ENCODE results near the gene ARGLU1.

The ARGLU1 gene

GRCh38 chr13:106522898-106523525 is 44.9 kb downstream of the ARGLU1 start:
- DNase-seq = no peak

DNA sequence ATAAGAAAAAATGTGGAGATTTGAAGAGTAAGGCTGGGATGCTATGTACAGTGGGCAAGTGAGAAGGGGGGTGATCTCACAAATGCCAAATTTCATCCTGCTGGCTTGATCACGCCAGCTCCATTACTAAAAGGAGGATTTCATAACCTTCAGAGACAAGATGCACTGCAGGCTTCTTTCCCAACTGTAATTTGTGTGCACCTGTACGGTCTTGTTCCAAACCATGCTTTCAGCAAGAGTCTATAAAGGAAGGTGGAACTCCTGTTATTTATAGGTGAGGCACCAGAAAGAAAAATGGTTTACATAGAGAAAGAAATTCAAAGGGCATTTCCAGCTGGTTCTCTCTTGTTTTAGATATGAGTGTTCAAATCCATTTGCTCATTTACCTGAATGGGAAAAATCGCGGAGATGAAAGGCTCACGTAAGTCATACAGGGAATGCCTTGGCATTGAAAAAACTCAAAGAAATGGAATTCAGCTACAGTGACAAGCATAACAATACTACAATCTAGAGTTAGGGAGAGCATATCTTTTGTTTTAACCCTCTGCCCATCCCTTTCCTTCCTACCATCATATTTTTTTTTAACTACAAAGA is 45.7 kb downstream of the ARGLU1 start:
- no peak for DNase-seq

DNA sequence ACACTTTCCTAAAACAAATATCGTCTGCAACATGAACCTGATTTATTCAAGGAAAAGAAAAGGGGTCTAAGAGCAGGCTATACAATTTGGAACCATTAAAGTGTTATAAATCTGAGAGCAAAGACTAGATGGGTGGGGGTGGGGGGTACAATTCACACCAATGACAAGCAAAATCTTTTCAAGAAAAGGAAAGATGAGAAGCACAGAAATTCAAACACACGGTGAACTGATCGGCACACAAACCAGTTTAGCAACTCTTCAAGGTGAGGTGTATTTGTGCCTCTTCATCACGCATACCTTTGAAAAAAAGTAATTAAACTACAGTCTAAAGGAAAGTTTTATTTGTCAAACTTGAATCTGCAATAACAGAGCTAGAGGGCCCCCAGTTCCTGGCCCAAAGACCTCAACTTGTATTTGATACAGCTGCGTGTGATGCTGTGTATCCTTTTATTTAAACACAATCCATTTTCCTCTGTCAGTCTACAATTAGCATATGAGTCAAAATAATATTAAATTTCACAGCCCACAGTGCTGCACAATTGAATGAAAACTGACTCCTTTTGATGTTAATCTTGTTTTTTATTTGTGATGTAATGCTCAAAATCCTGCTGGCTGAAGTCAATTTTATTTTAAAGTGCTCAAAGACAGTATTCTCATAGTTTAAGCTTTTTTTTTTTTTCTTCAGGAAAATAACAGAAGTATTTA is 46.7 kb downstream of the ARGLU1 start:
- no peak for DNase-seq

DNA sequence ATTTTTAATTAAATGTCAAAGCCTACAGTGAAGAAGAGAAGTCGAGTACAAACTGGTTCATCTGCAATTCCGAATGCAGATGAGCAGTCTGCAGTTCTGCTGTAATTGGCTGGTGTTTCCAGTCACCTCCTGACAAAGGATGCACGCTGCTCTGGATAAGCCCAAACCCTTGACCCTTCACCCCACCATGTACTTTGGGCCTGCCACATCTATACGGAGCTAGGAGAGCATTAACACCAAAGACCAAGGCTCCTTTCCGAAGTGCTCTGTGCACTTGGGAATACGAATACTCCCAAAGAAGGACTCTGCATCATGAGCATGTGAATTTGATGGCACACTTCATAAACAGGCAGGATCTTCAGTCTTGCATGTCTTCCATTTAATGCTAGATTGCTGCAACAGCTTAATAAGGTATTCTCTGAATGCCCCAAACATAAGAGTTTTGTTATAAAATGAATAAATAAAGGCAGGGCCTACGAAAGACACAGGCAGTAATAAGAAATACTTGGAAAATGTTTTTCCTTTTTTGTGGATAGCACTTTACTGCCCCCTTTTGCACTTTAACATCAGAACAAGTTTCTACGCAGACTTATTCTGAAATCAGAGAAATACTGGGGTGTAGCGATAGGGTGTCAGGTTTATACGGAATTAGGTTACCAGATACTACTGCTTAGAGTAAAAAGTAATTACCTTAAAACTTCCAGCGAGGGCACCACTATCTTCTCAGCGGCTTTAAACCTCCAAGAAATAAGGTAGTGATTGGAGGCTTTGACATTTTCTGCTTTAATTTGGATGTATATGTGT is 47.5 kb downstream of the ARGLU1 start:
- no peak for DNase-seq

DNA sequence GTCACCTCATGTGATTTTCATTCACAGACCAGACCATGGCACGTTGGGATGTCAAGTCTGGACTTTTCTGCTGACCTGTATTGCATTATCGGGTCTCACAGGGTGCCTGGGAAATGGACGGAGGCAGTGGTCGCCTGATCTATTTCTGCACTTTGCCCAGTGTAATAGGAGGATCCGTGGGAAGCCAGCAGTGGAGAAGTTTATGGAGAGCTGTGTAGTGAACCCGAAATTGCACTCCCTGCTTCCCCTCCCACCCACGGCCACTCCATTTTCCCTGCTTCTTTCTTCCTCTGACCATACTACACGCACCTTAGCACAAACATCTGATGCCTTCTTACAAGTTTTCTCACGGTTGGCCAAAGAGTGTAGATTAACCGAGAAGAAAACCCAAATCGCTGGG is 49.4 kb downstream of the ARGLU1 start:
- no peak for DNase-seq

- peak; percentile 4 for DNase-seq
Measured at GRCh38 chr13:106517109-106517847, 50.7 kb downstream of the ARGLU1 start.

GRCh38 chr13:106515635-106516254 is 52.2 kb downstream of the ARGLU1 start:
- no peak for DNase-seq

DNA sequence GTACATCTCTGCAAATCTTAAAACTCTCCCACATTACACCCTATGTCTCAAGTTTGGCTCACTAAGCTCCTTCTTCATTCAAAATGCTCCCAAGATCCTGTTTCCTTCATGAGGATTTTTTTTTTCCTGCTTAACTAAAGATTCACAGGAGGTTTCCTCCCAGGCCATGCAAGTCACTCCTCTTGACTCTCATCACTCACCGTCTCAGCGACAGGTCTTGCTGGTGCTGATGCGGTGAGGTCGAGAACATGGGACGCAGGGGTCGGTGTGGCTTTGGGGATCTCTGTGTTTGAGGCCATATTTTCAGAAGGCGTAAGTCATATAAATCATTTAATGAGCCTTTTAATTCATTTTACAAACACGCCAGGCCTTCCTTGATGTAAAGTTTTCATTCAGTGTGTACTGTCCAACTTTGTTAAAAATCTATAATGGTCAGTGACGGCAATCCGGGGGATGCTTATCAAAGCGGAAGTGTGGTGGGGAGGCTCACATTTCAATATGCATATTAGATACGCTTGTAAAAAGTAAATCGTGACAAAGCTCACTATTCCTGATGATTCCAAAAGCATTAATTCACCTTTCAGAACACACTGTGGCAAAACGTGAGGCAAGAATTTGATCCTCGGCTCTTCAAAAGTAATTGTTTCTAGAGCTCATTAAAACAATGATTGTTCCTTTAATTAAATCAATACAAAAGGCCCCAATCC is 52.9 kb downstream of the ARGLU1 start:
- DNase-seq = no peak

GRCh38 chr13:106513025-106513983 is 54.6 kb downstream of the ARGLU1 start:
- DNase-seq = no peak

GRCh38 chr13:106507560-106508274 is 60.2 kb downstream of the ARGLU1 start:
- DNase-seq = peak; percentile 74

DNA sequence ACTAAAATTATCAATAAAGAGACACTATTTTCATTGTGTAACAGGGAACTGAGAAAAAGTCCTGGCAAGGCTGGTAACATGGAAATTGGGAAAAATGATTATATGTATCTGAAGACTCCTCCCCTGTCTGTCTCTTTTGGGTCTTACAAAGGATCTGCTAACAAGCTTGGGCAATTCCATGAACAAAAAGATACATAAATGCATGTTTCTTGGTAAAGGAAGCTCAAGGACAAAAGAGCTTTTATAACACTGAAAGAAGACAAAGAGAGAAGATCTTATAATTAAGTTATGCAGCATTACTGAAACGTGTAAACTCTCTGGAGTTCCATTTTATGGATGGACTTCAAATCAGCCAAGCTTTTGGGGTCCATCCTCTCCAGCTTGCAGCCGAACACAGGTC is 61.7 kb downstream of the ARGLU1 start:
- DNase-seq = no peak

GRCh38 chr13:106505732-106506131 is 62.2 kb downstream of the ARGLU1 start:
- DNase-seq = no peak

DNA sequence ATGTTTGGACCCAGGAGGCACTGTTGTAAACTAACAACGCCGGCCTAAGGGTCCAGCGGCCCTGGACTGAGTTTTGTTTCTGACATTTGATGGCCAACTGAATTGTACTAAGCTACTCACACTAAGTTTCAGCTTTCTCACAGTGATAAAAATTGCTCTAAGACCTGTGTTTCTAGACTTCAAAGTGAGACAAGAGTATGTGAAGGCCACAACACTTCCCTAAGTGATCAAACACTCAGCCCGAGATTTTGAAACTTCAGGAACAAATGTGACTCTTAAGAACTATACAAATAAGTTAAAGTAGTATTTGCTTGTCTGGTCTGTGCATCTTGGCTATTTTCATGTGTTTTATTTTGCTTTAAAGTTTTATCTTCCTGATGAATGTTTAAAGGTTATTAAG is 62.6 kb downstream of the ARGLU1 start:
- no peak for DNase-seq

- DNase-seq = no peak
Measured at GRCh38 chr13:106503730-106504453, 64.0 kb downstream of the ARGLU1 start.

- DNase-seq = no peak
Measured at GRCh38 chr13:106503272-106503671, 64.7 kb downstream of the ARGLU1 start.

DNA sequence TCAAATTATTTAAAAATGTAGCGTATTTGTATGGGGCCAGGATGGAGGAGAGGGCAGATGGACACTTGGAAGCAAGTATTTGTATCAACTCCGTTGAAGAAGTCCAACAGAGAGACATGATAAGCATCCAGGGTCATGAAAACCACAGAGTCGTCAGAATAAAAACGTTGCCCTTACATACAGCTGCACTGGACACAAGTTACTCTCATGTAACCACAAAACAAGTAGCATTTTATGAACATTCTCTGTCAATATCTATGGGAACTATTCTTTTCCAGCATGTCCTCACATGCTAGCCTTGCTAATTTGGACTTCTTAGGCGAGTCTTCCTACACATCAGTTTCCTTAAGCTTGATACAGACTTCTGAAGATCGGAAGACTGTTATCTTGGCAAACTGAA is 67.5 kb downstream of the ARGLU1 start:
- DNase-seq = peak; percentile 56

DNA sequence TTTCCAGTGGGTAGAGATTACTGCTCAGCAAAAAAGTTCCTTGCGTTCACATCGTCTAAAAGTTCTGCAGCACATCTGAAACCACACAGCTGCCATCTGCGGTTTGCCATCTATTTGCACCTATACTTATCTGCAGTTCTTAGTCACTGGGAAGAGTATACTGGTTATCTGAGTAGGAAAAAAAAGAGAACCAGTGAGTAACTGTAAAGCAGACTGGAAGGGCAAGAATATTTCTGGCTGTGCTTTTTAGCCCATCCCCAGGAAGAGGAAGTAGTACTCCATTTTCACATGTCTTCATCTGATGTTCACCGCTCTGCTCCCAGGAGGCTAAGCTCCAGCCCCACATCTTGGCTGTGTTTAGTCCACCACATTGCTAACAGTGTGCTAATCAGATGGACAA is 68.0 kb downstream of the ARGLU1 start:
- peak; percentile 89 for DNase-seq

DNA sequence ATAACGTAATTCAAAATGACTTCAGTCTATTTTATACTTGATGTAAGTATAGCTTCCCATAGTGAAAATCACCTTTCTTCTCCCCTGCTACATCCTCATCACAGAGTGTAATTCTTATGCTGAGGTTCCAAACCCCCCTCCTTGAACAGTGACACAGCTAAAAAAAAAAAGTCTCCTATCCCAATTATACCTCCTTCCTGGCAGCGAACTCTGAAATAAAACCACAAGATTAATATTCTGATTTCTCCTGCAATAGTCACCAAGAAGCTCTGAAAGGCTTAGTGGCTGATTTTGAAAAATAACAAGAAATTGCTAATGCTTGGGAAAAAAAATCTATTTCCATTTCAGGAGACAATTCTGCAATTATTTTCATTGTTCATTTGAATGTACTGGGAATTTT is 68.8 kb downstream of the ARGLU1 start:
- no peak for DNase-seq

GRCh38 chr13:106498571-106498970 is 69.4 kb downstream of the ARGLU1 start:
- DNase-seq = peak; percentile 43

Data from OCI-M1 (cell line).